ENCODE measurements around the gene CA10.

- TF ChIP-seq CTCF (IDR thresholded peaks at IDR 0.05), result no peak
- no peak for TF ChIP-seq EZH2 (IDR thresholded peaks at IDR 0.05; ENCODE audit: borderline replicate concordance, insufficient read depth, low read depth, low read length, poor library complexity, severe bottlenecking)
These were observed 266.6 kb downstream of the CA10 start for GRCh38 chr17:51891936-51892335.
